SU-DHL-6 (cell line): ENCODE results near the gene PITPNM3.

Experiments
- CTCF ChIP-seq: fragments of 200-600 bp; sonication (generic); IDR thresholded peaks from one replicate; pipeline ENCODE4 v1.5.1; 2017; ENCODE audit warnings: antibody characterized with exemption, mild to moderate bottlenecking, low read length, moderate library complexity; ENCODE audit not compliant: insufficient read depth, poor library complexity, severe bottlenecking
- EZH2phosphoT487 ChIP-seq: fragments of 200-600 bp; sonication (generic), shearing (Covaris generic); conservative IDR thresholded peaks from 2 replicates; pipeline ENCODE4 v1.6.1; 2018; ENCODE audit warnings: mild to moderate bottlenecking, antibody characterized with exemption, low read length, moderate library complexity, mixed read lengths

DNA sequence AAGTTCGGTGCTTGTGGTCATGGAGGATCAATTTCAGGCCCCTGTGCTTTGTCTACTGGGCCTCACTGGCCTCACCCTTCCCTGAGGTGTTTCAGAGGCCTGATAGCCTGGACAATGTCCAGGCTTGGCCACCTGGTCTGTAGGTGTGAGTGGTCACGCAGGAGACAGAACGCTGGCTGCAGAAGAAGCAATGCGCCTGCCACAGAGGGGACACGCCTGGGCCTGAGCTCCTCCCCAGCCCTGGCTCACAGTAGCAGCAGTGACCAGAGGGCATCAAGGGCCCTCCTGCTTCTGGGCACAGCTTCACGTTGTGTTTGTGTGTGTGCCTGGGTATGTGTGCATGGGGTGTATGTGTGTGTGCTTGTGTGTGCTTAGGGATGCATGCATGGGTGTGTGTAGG, 1.9 kb upstream of the PITPNM3 start:
- TF ChIP-seq CTCF (no peak), EZH2phosphoT487 (no peak)
